ENCODE results near the gene MAP3K6. TPM values are rescaled to one million over a fixed set of nuclear protein-coding genes. Genes with fewer than 3 reads are reported as not detected.

Gene MAP3K6
- polyA plus RNA-seq, 1 experiment: 7.6 TPM

DNA sequence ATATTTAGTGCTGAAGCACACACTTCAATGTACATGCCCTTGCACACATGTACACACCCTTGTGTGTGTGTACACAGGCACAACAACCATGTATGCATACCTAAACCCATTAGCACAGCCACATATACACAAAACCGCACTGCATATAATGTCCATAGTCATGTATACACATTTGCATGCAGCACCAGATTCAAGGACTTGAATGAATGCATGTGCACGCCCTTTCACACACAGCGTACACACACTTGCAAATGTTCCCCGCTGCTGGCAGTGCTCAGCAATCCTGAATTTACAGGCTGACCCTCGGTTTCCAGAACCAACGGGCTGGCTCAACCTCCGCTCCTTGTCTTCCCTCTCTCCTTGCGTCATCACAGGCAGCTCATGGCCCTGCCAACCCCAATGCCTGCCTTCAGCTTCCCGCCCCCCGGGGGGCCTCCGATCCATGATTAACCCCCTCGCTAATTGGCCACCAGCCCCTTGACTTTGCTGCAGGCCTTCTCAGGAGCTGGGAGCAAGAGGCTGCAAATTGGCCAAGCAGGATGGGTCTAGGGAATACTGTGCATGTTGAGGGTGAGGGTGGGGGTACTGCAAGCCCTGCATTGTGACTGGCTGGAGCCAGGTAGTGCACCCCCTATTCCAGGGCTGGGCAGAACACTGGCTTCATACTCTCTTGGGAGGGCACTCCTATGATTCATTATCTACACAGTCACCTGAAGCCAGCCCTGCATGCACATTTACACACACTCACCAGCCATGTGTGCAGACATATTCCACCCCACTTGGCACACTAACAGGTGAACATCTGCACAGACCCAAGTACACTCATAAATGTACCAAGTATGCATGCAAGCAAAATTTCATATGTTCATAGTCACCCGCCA is 33.6 kb upstream of the MAP3K6 start:
- TF ChIP-seq, protein P1, sequence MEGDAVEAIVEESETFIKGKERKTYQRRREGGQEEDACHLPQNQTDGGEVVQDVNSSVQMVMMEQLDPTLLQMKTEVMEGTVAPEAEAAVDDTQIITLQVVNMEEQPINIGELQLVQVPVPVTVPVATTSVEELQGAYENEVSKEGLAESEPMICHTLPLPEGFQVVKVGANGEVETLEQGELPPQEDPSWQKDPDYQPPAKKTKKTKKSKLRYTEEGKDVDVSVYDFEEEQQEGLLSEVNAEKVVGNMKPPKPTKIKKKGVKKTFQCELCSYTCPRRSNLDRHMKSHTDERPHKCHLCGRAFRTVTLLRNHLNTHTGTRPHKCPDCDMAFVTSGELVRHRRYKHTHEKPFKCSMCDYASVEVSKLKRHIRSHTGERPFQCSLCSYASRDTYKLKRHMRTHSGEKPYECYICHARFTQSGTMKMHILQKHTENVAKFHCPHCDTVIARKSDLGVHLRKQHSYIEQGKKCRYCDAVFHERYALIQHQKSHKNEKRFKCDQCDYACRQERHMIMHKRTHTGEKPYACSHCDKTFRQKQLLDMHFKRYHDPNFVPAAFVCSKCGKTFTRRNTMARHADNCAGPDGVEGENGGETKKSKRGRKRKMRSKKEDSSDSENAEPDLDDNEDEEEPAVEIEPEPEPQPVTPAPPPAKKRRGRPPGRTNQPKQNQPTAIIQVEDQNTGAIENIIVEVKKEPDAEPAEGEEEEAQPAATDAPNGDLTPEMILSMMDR (IDR thresholded peaks at IDR 0.05; ENCODE audit: low read depth, low read length): no peak
- no peak overlapping the region for H3K27ac ChIP-seq (ENCODE audit: low read depth, low read length)
- POLR2A ChIA-PET: no interaction called here
- H3K9me3 ChIP-seq (ENCODE audit: control insufficient read depth, insufficient read depth, low read length): no peaks in the 10 kb centered on the region
- no peak for DNase-seq (ENCODE audit: low read depth, low spot score)
- H3K27me3 ChIP-seq (ENCODE audit: control insufficient read depth, insufficient read depth, low read length): no peaks in the 10 kb centered on the region
- no peak overlapping the region for H3K4me3 ChIP-seq (ENCODE audit: low read depth, low read length)
- CTCF ChIA-PET: interaction anchor here (0.6 to 7.4 kb wide), 4 partner anchors 102 to 355 kb away, joined by 3 to 168 read pairs (median 4); no protein-coding TSS in a partner anchor

DNA sequence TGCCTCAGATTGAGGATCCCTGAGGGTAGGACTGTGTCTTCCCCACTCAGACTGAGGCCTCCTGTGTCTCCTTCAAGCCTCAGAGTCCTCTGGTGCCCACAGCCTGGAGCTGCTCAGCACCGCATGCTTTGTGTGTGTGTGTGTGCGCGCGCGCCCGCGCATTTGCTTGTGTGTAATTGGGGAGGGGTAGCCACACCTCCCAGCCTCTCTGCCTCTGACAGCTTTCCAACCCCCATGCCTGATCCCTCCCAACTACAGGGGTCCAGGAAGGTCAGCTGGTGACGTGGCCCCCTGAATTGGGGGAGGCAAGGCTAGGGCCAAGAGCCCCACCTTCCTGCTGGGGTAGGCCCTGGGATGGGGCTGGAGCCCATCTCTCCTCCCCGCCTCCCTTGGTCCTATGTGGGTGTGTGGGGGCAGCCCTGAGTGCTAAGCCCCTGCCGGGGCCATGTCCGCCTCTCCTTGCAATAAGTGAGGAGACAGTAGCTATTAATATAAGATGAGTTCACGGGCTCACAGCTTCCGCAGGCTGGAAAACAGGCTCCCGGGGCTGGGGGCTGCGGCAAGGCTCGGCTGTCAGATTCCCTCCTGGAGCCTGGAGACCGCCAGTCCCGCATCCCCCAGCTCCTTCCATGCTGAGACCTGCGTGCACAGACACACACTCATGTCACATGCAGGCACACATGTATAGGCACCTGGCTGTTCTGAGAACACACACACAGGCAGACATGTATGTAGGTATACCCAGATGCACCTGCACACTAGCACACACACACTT is 32.7 kb upstream of the MAP3K6 start:
- CTCF ChIA-PET: interaction anchor here (0.6 to 7.4 kb wide), 3 partner anchors 101 to 207 kb away, joined by 3 to 168 read pairs (median 4); no protein-coding TSS in a partner anchor
- POLR2A ChIA-PET: interaction anchor here (0.8 to 1.1 kb wide), 2 partner anchors 203 to 204 kb away, joined by 3 to 4 read pairs; partner anchors contain the start of gene AHDC1

DNA sequence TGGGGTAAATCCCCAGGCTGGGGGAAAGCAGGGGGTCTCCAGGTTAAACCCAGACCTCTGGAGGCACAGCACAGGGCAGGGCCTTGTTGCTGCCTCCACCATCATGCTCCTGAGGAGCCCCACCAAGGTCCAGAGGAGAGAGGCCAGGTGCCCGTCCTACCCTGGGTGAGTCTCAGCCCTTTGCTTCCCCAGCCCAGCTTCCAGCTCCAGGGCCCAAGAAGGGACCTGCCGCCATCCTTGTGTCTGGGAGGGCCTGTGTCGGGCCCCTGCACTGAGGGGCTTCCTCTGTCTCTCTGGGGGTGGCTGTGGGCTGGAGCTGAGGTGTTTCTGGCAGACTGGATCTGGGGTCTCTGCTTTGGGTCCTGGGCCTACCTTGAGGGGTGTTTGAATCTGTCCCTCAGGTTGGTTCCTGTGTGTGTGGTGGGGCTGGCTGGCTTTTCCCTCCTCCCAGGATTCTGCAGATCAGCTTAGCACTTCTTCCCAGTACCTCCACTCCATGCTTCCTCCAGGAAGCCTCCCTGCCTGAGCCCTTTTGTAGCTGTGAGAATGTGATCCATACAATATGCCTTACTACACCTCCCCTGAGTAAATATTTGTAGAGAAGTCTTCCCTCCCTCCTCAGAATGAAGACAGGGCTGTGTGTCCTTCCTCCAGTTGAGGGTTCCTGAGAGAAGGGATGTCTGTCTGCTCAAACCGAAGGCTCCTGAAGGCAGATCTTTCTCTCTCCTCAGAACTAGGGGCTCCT is 31.8 kb upstream of the MAP3K6 start:
- Histone ChIP-seq H3K27me3 (ENCODE audit: control insufficient read depth, insufficient read depth, low read length) (no peaks in the 10 kb centered on the region), H3K4me3 (ENCODE audit: low read depth, low read length) (no peak overlapping the region), H3K9me3 (ENCODE audit: control insufficient read depth, insufficient read depth, low read length) (no peaks in the 10 kb centered on the region), H3K27ac (ENCODE audit: low read depth, low read length) (peak overlapping the region; percentile 21)
- no peak for DNase-seq (ENCODE audit: low read depth, low spot score)
- TF ChIP-seq, protein P1 (IDR thresholded peaks at IDR 0.05; ENCODE audit: low read depth, low read length): no peak
- POLR2A ChIA-PET: interaction anchor here (0.8 to 1.1 kb wide), 2 partner anchors 203 to 205 kb away, joined by 3 to 4 read pairs; partner anchors contain the start of gene AHDC1
- CTCF ChIA-PET: interaction anchor here (1.4 to 7.4 kb wide), 3 partner anchors 100 to 208 kb away, joined by 4 to 168 read pairs (median 20); no protein-coding TSS in a partner anchor

More for the DNA sequence above, 32.7 kb upstream of the MAP3K6 start:
- TF ChIP-seq, protein P1 (IDR thresholded peaks at IDR 0.05; ENCODE audit: low read depth, low read length): no peak
- DNase-seq (ENCODE audit: low read depth, low spot score): no peak
- H3K9me3 ChIP-seq (ENCODE audit: control insufficient read depth, insufficient read depth, low read length): no peaks in the 10 kb centered on the region
- H3K27ac ChIP-seq (ENCODE audit: low read depth, low read length): no peak overlapping the region
- H3K27me3 ChIP-seq (ENCODE audit: control insufficient read depth, insufficient read depth, low read length): no peaks in the 10 kb centered on the region
- no peak overlapping the region for H3K4me3 ChIP-seq (ENCODE audit: low read depth, low read length)

DNA sequence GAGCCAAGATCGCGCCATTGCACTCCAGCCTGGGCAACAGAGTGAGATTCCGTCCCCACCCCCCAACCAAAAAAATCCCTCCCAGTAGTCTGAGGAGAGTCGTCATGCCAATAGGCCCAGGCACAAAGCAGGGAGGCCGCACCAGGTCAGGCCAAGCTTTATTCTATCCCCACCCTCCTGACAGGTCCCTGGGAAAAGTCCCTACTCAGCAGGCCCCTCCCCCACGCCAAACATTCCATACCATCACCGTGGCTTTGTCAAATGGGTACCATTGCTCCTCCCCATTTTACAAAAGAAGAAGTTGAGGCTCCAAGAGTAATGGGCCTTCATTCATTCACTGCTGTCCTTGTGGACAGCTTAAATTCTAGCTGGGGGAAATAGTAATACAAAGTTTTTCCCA is 31.0 kb upstream of the MAP3K6 start:
- POLR2A ChIA-PET: no interaction called here
- DNase-seq (ENCODE audit: low read depth, low spot score): no peak
- Histone ChIP-seq H3K27ac (ENCODE audit: low read depth, low read length) (no peak overlapping the region), H3K4me3 (ENCODE audit: low read depth, low read length) (no peak overlapping the region), H3K27me3 (ENCODE audit: control insufficient read depth, insufficient read depth, low read length) (no peaks in the 10 kb centered on the region), H3K9me3 (ENCODE audit: control insufficient read depth, insufficient read depth, low read length) (no peaks in the 10 kb centered on the region)
- TF ChIP-seq, protein P1 (IDR thresholded peaks at IDR 0.05; ENCODE audit: low read depth, low read length): no peak
- CTCF ChIA-PET: interaction anchor here (0.9 to 7.4 kb wide), 3 partner anchors 100 to 211 kb away, joined by 3 to 168 read pairs (median 20); no protein-coding TSS in a partner anchor
